NCI-H1105 treated with DMSO at 0.1 percent for 48 hours (cell line): Measurements from ENCODE around the gene CLEC4F.
"Not testable (repeated sequence)": the region's sequence is repeated elsewhere in the genome, so short reads cannot be mapped to it uniquely, and the experiment has no call there.

Experiments used
- DNase-seq: peaks from one replicate; lab custom pipeline; 2025; lab: John Stamatoyannopoulos, UW

Gene CLEC4F

DNA sequence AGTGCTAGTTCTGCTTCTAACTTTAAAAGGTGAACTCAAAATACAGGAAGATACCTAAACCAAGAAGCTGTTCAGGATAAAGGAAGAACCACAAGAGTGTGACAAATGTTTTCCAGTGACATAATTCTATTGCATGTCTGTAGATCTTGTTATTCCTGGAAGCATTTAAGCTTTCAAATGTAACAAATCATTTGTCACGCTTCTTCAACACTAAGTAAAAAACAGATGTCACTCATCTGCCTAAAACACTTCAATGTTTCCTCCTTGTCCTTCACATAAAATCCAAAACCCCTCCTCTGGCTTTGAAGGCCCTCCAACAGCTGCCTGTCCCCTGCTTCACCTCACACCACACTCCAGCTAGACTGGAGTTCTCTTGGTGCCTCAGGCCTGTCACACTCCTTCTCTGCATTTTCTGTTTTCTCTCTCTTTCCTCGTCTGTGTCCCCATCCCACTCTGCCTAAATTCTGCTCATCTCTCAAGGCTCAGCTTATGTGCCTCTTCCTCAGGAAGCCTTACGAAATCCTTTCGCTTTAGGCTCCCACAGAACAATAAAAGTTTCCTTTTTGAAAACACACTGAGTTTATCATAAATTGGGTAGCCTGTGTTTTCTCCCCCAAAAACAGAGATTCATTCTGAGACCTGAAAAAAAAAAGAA is 6.4 kb upstream of the CLEC4F start:
- no peak for DNase-seq

DNA sequence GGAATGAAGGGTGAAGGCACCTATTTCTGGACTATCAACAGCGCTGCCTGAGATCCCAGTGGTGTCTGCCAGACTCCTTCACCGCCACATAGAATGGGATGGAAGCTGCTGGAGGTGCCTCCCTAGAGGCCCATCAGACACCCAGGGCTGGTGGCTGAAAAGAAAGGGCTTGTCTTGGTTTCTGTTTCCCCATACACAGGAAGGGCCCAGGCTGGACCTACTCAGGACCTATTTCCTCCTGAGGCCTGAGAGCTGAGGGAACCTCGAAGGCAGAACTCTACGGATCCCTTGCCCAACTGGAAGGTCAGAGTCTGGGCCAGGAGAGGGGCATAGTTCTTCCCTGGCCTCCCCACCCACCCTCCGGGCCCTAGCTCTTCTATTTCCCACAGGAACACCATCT is 2.9 kb upstream of the CLEC4F start:
- DNase-seq, result no peak

DNA sequence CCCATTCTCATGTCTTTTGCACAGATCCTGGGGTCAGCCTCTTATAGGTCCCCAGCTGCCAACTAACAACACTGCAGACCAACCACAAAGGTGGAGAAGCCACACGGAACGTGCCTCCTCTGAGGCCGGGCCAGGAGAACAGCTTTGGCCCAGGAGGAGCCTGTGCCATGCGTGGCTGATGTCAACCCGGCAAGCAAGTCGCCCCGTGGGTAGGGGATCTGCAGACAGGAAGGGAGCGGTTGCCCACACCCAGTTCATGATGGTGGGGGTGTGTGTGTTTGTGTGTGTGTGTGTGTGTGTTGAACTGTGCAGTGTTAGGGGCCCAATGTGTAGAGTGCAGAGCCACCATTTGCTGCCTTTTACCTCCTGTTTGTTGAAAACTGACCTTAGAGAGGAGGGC is 2.4 kb upstream of the CLEC4F start:
- no peak for DNase-seq

DNA sequence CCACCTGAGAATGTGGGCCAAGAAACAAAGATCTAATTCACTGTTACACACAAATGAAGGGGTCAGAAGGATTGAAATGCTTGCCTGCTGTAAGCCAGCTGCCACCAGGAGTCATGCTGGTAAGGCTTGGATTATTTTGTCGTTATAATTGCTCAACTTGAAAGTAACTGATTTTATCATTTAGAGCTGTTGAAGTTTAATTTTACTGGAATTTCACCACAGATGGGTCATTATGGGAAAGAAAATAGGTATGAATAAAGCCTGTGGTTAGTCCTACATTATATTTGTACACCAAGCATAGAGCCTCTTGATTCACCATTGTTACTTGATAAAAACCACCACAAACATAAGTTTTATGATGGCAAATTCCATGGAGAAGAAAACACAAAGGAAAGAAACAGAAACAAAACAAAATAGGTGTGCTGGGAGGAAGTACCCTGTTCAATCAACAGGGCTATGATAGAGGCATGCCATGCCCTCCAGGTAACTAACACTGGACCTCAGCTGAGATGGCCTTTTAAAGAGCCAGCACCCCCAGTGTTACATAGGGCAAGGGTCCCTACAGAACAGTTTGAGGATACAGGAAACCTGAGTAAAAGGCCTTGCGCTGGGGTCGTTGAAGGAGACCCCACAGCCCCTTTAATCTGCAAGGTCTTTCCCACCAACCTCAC is 3.0 kb downstream of the CLEC4F start:
- DNase-seq, result no peak

DNA sequence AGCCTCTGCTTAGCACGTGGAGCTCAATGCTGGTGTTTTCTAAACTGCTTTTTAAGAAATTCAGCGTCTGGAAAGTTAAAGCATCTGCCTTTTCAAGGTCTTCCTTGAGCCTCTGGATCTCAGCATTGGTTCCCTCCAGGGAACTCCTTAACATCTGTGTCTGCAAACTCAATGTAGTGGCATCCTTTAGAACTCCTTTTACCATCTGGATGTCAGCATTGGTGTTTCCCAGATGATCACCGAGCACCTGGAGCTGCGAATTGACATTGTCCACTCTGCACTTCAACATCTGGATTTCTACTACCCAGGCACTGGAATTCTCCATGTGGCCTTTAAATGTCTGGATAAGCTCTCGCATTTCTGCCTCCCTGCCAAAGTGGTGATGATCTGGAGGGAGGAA is 3.7 kb downstream of the CLEC4F start:
- DNase-seq, result no peak

DNA sequence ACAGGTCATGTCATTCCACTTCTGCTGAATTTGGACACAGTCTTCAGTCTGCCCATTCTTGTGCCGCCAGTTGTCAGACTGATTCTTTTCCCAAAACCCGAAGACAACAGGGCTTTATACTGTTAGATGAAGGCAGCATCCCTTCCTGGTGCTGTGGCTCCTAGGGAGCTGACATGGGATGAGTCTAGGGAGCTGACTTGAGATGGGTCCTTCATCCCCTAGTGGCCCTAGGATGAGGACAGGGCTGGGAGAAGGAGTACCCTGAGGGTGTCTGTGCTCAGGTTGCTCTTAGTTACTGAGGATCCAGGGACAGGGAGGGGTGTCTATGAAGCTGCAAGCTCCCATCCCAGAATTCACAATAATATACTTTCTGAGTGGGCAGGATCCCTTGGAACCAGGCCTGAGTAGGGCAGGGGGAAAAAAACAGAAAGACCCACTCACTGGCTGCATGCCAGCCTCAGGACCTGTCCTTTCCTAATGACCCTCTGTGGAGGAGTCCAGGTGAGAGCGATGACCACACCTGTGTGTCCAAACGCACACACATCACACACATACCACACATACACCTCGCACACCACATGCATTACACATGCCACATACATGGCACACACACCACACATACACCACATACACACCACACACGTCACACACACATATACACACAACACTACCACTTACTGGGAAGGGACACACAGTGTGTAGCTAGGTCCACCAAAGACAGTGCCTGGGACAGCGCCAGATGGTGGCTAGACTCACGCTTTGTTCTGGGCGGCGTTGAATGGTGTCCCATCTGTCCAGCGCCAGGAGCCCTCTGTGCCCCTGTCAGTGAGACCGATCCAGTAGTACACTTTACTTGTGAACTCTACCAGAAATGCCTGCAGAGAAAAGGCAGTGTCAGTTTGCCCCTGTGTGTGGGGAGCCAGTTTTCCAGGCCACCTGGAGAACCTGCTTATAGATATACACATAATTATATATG is 11.1 kb downstream of the CLEC4F start:
- DNase-seq, result no peak

DNA sequence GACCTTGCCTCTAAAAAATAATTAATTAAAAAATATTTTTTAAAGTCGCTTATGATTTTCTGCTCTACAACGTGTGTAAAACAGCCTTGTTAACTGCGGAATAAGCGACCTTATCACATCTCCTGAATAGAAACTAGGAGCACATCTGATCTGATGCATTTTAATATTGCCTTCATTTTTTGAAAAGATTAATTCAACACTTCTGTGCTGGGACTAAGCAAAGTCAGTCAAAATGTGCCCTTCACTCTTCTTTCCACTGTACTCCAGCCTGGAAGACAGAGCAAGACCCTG is 12.6 kb downstream of the CLEC4F start:
- DNase-seq, result no peak

DNA sequence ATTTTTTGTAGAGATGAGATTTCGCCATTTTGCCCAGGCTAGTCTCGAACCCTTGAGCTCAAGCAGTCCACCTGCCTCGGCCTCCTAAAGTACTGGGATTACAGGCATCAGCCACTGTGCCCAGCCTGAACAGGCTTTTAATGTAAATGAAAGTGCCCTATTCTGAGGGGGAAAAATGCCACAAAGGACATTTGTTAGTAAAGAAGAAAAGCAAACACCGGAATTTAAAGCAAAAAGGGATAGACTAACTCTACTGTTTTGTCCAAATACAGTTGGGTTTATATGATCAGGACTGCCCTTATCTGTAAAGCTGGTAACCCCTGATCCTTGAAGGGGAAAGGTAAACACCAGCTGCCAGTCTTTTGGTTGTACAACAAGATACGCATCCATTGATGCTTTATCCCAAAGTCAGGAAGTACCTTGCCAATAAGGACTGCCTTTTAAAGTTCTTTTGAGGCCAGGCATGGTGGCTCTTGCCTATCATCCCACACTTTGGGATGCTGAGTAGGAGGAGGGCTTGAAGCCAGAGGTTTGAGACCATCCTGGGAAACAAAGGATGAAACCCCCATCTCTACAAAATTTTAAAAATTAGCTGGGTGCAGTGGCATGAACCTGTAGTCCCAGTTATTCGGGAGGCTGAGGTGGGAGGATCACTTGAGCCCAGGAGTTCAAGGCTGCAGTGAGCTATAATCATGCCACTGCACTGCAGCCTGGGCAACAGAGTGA is 13.1 kb downstream of the CLEC4F start:
- DNase-seq, result no peak

DNA sequence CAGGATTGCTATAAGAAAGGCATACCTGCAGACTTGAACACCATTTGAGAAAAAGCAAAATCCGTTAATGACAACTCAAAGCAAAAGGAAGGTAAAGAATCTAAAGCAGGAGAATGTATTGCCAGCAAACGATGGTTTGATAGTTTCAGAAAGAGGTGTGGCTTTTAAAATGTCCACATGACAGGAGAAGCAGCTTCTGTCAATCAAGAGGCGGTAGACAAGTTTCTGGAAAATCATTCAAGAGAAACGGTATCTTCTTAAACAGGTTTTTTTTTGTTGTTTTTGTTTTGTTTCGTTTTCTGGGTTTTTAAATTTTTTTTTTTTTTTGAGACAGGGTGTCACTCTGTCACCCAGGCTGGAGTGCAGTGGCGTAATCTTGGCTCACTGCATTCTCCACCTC is 13.8 kb downstream of the CLEC4F start:
- DNase-seq, result no peak

DNA sequence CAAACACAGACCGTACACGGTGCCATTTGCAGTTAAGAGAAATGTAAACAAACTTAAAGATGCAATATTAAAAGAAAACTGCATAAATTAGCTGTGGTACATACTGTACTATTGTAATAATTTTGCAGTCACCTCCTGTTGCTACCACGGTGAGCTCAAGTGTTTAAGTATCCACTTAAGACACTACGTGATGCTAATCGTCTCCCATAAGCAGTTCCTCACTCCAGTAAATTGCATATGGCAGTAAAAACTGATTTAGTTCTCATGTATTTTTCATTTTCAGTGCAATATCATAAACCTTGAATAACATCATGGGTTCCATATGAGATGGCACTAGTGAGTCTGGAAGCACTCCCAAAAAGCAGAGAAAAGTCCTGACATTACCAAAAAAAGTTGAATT is 14.4 kb downstream of the CLEC4F start:
- DNase-seq, result peak; percentile 78

DNA sequence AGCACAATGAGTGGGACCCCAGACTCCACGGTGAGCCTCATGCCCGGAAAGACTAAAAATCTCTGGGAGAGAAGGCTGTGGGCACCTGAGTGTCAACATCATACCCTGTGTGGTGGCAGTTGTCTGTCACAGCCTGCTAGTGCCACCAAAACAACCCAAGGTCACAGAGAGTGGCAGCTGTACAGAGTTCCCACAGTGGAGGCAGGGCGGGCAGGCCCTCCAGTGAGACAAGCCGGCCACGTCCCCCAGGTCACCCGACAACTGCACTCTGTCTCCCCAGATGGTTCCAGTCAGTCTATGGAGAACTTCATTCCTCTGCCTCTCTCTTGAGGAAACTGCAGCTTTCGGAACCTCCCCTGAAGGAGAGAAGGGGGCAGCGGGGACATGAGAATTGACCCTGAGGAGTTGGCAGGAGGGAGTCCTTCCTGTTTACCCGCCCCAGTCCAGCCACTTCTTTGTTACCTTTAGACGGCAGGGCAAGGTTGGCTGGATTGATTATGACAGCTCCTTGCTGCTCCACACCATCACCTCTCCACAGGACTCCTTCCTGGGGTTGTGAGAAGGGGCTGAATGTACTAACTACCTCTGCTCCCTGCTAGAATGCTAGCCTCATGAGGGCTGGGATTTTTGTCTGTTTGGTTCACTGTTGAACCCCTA is 18.7 kb downstream of the CLEC4F start:
- DNase-seq, result no peak

DNA sequence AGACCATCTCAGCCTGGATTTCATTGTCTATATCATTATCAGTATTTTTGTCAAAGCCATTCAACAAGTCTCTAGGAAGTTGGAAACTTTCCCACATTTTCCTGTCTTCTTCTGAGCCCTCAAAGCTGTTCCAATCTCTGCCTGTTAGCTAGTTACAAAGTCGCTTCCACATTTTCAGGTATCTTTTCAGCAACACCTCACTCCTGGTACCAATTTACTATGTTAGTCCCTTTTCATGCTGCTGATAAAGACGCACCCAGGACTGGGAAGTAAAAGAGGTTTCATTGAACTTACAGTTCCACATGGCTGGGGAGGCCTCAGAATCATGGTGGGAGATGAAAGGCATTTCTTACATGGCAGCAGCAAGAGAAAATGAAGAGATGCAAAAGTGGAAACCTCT is 20.7 kb downstream of the CLEC4F start:
- DNase-seq, result no peak

DNA sequence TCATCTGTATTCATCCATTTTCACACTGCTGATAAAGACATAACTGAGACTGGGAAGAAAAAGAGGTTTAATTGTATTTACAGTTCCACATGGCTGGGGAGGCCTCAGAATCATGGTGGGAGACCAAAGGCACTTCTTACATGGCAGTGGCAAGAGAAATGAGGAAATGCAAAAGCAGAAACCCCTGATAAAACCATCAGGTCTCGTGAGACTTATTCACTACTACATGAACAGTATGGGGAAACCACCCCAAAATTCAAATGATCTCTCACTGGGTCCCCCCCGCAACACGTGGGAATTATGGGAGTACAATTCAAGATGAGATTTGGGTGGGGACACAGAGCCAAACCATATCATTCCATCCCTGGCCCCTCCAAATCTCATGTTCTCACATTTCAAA is 22.4 kb downstream of the CLEC4F start:
- not testable (repeated sequence) for DNase-seq

DNA sequence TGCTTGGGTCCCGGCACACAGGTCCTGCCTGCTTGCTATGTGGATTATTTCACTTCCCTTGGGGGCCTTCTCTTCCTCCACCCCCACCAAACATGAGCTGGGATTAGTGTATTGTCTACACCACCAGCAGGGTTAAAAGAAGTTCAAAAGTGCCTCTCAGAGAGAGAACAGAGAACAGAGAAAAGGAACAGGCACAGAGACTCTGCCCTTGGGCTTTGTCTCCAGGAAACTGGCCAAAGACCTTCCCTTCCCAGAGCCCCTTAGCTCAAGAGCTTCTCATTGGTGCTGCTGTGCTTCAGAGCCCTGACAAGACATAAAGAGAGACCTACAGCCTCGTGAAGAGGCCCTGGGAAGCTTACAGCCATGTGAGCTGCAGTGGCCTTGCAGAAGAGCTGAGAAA is 22.9 kb downstream of the CLEC4F start:
- no peak for DNase-seq

DNA sequence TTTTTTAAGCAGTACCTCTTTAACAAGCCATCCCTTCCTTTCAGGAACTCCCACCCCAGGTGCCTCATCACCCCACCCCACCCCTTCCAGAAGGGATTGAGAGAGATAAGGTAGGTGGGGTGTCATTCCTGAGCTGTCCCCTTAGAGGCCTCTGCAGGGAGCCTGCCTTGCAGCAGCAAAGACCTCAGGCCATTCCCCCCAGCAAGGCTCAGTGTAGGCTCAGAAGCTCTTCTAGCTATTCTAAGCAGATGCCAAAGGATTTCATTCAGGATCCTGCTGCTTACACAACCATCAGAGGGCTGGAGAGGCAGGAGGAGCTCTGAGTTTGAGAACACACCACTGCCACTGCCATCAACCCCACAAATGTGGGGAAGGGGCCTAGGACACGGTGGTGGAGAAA is 24.1 kb downstream of the CLEC4F start:
- DNase-seq, result no peak

DNA sequence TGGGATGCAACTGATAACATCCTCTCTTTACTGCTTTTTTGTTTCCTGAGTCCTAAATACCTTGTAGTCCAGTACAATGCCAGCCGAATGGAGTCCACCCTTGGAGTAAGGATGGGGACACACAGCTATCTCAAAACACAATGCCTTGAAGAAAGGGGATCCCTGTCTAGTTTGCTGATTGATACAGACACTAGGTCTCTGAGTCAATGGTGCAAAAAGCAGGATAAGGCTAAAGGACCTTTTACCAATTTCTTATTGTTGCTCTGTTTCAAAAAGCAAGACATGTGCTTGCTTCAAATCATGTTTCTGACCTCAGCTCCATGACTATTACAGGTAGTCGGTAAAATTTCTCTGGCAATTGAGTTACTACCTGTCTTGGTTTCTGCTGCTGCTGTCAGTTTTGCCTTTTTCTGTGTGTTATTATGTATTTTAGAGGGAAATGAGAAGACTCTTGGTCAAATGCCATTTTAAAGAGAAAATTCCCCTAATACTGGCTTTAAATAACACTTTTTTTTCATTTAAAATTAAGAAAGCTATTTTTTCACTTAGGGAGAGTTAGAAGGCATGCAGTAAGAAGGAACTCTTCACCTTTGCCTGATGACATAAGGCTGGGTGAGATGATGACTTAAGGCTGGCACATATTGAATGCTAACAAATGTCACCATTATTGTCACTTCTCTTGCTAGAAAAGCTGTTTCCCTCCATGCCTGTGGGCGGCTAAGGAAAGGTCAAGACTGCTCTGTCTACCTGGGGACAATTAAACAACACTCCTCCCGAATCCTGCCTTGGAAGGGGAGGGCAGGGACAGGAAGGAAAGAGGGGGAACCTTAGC is 25.0 kb downstream of the CLEC4F start:
- no peak for DNase-seq

DNA sequence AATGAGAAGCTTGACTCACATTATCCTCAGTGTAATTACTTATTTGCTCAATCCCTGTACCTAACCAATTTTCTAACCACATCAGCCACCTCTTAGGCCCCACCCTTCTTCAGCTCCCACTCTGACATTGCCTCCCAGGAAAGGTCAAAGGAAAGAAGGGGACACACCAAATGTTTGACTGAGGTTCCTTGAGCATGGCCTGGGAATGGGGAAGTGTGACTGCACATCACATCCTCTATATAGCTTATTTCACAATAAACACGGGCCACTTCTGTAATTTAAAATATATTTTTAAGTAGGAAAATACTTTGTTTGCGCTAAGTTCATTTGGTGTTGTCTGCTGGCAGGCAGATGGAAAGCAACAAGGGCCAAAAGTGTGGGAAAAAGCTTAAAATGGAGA is 26.9 kb downstream of the CLEC4F start:
- DNase-seq, result no peak

DNA sequence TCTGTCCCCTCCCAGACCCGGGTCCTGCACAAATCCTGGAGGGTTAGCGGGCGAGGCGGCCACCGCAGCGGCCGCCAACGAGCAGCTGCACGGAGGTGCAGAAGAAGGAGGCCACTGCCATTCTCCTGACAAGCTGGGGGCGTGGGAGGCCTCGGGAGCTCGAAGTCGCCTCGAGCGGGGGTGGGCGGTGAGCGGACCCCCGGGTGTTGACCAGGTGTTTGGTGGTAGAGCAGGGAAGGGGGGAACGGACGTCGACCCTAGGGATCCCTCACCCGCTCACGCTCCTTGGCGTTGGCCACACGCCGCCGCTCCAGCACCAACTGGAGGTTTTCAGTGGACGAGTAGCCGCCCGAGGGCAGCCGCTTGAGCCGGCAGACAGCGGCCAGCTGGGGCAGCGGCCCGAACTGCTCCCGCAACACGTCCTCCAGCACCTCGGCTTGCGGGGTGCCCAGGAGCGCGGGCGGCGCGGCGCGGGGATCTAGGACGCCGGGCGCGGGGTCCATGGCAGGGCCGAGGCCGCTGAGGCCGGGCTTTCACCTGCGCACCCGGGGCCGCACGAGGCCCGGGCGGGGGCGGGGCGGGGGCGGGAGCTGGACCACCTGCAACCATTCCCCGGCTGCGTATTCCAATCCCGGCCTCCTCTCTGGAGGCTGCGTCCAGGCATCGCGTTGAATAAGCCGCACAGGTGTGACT is 30.1 kb downstream of the CLEC4F start, which contains the start of gene FIGLA:
FIGLA (minus strand) TSS at position 508 of the 693 bp plus-strand sequence; CDS start at position 503, 5 bp downstream.
- no peak for DNase-seq

DNA sequence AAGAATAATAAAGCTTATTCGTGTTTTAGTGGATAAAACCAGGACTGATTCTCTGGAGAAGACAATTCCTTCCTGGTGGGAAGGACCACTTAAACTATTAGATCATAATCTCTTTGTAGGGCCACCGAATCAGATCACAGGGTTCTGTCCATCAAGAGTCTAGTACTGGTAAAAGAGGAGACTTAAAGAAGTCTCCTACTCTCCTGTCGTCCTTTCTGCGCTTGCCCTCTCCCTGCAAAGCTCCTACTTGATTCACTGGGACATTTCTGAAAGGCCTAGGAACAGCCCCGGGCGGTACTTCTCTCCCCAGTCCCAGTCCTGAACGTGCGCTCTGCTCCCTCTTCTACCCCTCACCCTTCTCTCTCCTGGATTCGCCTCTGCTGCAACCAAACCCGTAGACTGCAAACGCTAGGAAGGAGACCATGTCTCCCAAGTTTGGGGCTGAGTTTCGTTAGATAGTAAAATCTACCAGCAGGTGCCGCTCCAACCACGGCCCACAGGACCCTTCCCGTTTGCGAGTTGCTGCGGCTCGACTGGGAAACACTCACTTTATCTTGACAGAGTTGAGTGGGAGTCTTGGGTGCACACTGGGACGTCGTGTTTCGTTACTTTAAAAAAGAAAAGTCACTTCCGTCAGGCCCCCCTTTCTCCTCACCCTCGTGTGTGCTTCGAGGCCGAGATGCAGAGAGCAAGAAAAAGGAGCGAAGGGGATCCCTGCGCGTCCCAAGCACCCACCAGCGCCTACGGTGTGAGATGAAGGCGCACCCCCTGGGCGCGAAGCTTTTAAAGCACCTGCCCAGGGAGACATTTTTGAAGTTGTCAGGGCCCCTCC is 30.9 kb downstream of the CLEC4F start:
- peak; percentile 36 for DNase-seq
